ENCODE measurements around the gene TOP3A. TPM values are rescaled to one million over a fixed set of nuclear protein-coding genes. Genes with fewer than 3 reads are reported as not detected.
"Not testable (repeated sequence)": the region's sequence is repeated elsewhere in the genome, so short reads cannot be mapped to it uniquely, and the experiment has no call there.

The TOP3A gene
- polyA plus RNA-seq, 3 donors, result 33.9 to 41.9 (median 37.0) TPM

- no peak for DNase-seq (ENCODE audit: low read depth in 3 of 3, low spot score in 2 of 3)
Measured at GRCh38 chr17:18324140-18325050, 9.6 kb upstream of the TOP3A start.

GRCh38 chr17:18323507-18324139, 8.8 kb upstream of the TOP3A start:
- DNase-seq (ENCODE audit: low read depth in 3 of 3, low spot score in 2 of 3), result no peak

- DNase-seq (ENCODE audit: low read depth in 3 of 3, low spot score in 2 of 3), result no peak
Measured at GRCh38 chr17:18323007-18323406, 8.2 kb upstream of the TOP3A start.

- DNase-seq (ENCODE audit: low read depth in 3 of 3, low spot score in 2 of 3), result no peak
Measured at GRCh38 chr17:18322522-18322921, 7.7 kb upstream of the TOP3A start.

GRCh38 chr17:18321309-18321708, 6.5 kb upstream of the TOP3A start:
- DNase-seq (ENCODE audit: low read depth in 3 of 3, low spot score in 2 of 3), result no peak

GRCh38 chr17:18320301-18320700, 5.5 kb upstream of the TOP3A start:
- DNase-seq (ENCODE audit: low read depth in 3 of 3, low spot score in 2 of 3), result no peak

- peak in 1 of 3 donors; percentile 31 for DNase-seq (ENCODE audit: low read depth in 3 of 3, low spot score in 2 of 3)
Measured at GRCh38 chr17:18319604-18320256, 4.9 kb upstream of the TOP3A start.

GRCh38 chr17:18318771-18319450, 4.1 kb upstream of the TOP3A start:
- no peak for DNase-seq (ENCODE audit: low read depth in 3 of 3, low spot score in 2 of 3)

- DNase-seq (ENCODE audit: low read depth in 3 of 3, low spot score in 2 of 3), result no peak
Measured at GRCh38 chr17:18318117-18318516, 3.3 kb upstream of the TOP3A start.

GRCh38 chr17:18315961-18316360, 1.2 kb upstream of the TOP3A start:
- DNase-seq (ENCODE audit: low read depth in 3 of 3, low spot score in 2 of 3), result no peak

GRCh38 chr17:18315562-18315922, 748 bp upstream of the TOP3A start:
- no peak for DNase-seq (ENCODE audit: low read depth in 3 of 3, low spot score in 2 of 3)

- peak in 2 of 3 donors; percentile 8 to 9 for DNase-seq (ENCODE audit: low read depth in 3 of 3, low spot score in 2 of 3)
Measured at GRCh38 chr17:18314059-18314730, 599 bp downstream of the TOP3A start.

GRCh38 chr17:18309202-18309601, 5.6 kb downstream of the TOP3A start:
- DNase-seq (ENCODE audit: low read depth in 3 of 3, low spot score in 2 of 3), result no peak

- DNase-seq (ENCODE audit: low read depth in 3 of 3, low spot score in 2 of 3), result not testable (repeated sequence)
Measured at GRCh38 chr17:18303206-18303605, 11.6 kb downstream of the TOP3A start.

- no peak for DNase-seq (ENCODE audit: low read depth in 3 of 3, low spot score in 2 of 3)
Measured at GRCh38 chr17:18300725-18301480, 13.9 kb downstream of the TOP3A start.

GRCh38 chr17:18298061-18298460, 16.7 kb downstream of the TOP3A start:
- not testable (repeated sequence) for DNase-seq (ENCODE audit: low read depth in 3 of 3, low spot score in 2 of 3)

GRCh38 chr17:18291718-18292540, 22.9 kb downstream of the TOP3A start:
- DNase-seq (ENCODE audit: low read depth in 3 of 3, low spot score in 2 of 3), result no peak

GRCh38 chr17:18285296-18285695, 29.5 kb downstream of the TOP3A start:
- DNase-seq (ENCODE audit: low read depth in 3 of 3, low spot score in 2 of 3), result no peak

GRCh38 chr17:18281788-18282187, 33.0 kb downstream of the TOP3A start:
- no peak for DNase-seq (ENCODE audit: low read depth in 3 of 3, low spot score in 2 of 3)

All from right renal cortex interstitium (tissue), 3 donors.